AG08395 (cell line): ENCODE data around the gene TRAP1.
"Not testable (repeated sequence)": the region's sequence is repeated elsewhere in the genome, so short reads cannot be mapped to it uniquely, and the experiment has no call there.

Source experiments
- DNase-seq: peaks from one replicate; pipeline ENCODE4 v3.0.0; 2012; ENCODE audit warnings: mixed read lengths, low spot score

Gene TRAP1

GRCh38 chr16:3673201-3673600 is 44.1 kb downstream of the TRAP1 start:
- no peak for DNase-seq

DNA sequence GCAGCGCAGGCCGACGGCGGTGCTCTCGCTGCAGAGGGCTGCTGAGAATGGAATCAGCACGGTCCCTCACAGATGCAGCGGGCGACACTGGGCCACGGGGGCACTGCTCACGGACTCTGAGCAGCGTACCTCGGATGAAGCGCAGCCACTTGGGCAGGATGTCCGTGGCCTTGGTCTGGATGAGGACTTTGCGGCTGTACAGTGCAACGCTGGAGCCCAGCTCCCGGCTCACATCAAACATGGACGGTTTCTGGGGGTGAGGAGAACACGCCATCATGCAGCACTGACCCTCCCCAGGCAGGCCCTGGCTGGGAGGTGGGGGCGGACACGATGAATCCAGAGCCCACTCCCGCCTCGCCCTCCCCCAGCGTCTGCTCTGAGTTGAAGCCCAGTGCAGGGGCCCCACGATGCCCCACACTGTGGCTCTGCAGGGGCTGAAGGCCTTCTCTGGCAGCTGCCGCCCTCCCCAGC is 44.7 kb downstream of the TRAP1 start:
- no peak for DNase-seq

- no peak for DNase-seq
Observed at GRCh38 chr16:3671424-3671823, 45.9 kb downstream of the TRAP1 start.

DNA sequence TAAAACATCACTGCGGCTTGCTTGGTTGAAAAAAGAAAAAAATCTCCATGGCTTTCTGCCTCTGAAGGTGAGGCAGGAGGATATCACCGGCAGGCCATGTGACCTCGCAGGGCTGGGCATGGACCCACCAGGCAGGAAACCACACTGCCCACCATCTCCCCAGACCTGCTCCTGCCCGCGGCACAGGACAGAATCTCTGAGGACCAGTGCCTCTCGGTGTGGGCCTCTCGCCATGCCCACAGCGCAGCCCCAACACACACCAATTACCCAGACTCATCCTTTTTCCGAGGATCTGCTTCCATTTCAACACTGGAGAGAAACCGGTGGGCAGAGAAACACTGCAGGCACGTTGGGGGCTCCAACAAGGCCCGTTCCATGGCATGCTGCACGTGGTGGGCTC is 46.6 kb downstream of the TRAP1 start:
- DNase-seq, result no peak

DNA sequence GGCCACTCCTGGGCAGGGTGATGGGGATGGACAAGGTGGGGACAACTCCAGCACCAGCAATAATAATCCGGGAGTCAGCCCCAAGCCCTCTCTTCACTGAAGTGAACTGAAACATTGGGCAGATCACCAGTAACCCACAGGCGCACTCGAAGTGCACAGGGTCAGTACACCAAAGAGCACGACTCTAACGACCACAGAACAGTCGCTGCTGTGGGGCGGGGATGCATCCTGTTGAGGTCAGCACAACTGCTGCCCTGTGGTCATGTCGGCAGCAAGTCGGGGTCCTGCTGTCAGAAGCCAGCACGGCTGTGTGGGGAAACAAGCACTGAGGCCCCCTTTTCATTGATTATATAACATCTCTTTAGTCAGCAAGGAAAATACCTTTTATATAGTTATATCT is 48.2 kb downstream of the TRAP1 start:
- DNase-seq, result no peak

GRCh38 chr16:3668626-3669025 is 48.7 kb downstream of the TRAP1 start:
- DNase-seq, result no peak

DNA sequence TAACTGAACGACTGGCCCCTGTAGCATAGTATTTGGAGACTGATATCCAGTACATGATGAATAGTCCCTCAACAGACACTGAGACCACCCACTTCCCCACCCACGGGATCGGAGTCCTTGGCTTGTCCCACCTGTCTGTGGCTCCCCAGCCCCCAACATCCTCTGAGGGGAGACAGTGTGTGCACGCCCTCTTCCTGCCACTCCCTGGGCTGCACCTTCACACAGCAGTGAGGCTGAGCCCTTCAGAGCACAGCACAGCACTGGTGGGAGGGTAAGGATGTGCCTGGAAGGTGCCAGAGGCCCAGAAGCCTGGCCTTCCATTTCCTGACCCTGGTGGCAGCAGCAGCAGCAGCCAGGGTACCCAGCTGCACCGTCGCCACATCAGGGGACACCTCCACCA is 51.8 kb downstream of the TRAP1 start:
- DNase-seq, result no peak

GRCh38 chr16:3664187-3664896 is 53.0 kb downstream of the TRAP1 start:
- DNase-seq, result no peak

DNA sequence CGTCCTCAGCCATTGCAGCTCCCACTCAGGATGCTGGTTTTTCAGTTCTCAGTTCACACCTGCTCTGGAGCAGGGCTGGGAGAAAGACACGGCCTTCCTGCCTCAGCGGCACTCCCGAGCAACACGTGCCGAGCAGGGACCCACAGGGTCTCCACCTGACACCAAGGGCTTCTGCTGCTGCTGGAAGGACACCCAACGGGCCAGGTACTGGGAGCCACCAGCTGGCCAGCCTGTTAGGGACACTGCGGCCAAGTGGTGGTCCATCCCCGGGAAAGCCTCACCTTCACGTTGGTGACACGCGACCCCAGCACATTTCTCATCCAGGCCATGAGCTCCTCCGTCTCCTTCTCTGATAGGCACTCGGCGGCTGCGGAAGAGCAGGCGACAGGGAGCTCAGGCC is 54.7 kb downstream of the TRAP1 start:
- no peak for DNase-seq

DNA sequence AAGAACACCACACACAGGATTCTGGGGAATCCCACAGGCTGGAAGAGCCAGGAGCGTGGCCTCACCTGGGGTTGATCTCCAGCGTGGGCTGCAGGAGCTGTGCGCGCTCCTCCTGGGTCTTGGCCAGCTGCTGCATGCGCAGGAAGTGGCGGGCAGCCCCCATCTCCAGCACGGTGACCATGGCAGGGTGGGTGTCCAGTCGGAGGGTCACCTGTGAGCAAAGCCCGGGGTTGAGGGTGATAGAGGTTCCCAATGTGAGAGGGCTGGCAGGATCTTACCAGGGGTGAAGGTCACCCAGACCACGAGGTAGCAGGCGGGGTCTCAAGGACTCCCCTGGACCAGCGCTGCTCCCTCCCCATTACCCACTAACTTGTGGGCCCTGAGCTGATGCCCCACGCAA is 55.4 kb downstream of the TRAP1 start:
- no peak for DNase-seq

GRCh38 chr16:3661311-3661710 is 56.0 kb downstream of the TRAP1 start:
- DNase-seq, result no peak

DNA sequence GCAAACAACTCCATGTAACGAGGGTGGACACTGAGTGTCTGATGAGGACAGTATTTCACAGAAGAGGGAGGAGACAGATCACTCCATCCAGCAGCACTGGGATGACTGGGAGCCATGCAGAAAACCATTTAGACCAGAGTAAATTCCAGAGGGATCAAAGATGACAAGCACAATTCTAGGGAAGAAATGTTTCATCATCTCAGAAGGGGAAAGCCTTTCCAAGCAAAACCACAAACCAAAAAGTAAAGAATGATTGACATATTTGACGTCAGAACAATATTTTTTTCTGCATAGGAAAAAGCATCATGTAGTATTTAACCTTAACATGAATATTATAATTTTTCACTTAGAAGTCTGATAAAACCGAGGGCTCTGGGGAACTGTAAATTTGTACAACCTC is 58.1 kb downstream of the TRAP1 start:
- DNase-seq, result peak; percentile 45

- no peak for DNase-seq
Observed at GRCh38 chr16:3656491-3657468, 60.5 kb downstream of the TRAP1 start.

- DNase-seq, result not testable (repeated sequence)
Observed at GRCh38 chr16:3656160-3656490, 61.2 kb downstream of the TRAP1 start.

DNA sequence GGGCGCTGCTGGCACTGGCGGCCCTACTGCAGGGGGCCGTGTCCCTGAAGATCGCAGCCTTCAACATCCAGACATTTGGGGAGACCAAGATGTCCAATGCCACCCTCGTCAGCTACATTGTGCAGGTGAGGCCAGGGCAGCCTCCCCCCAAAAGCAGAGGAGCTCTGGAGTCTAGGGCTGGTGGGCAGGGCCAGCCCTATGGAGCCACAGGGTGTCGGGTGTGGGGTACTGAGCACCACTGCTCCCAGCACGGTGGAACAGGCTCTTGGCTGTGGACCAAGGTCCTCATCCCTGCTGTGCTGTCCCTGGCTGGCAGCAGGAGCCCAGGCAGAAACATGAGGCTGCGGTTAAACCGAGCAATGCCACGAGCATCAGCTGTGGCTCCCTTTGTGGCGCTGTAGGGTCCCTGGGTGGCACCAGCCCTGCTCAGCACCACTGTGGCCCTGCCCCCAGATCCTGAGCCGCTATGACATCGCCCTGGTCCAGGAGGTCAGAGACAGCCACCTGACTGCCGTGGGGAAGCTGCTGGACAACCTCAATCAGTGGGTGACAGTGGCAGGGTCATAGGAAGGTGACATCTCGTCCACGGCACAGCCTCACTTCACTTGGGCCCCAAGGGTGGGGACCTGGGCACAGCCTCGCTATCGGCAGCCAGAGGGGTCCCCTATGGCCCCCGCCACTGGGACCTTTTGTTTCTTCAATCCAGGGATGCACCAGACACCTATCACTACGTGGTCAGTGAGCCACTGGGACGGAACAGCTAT is 61.7 kb downstream of the TRAP1 start:
- DNase-seq, result no peak

GRCh38 chr16:3655030-3655395 is 62.3 kb downstream of the TRAP1 start:
- DNase-seq, result no peak

GRCh38 chr16:3654249-3654991 is 62.9 kb downstream of the TRAP1 start, which contains the start of gene DNASE1:
Gene DNASE1 (plus strand): TSS chr16:3654691. CDS start chr16:3655374, 683 bp downstream.
- DNase-seq, result peak; percentile 69

DNA sequence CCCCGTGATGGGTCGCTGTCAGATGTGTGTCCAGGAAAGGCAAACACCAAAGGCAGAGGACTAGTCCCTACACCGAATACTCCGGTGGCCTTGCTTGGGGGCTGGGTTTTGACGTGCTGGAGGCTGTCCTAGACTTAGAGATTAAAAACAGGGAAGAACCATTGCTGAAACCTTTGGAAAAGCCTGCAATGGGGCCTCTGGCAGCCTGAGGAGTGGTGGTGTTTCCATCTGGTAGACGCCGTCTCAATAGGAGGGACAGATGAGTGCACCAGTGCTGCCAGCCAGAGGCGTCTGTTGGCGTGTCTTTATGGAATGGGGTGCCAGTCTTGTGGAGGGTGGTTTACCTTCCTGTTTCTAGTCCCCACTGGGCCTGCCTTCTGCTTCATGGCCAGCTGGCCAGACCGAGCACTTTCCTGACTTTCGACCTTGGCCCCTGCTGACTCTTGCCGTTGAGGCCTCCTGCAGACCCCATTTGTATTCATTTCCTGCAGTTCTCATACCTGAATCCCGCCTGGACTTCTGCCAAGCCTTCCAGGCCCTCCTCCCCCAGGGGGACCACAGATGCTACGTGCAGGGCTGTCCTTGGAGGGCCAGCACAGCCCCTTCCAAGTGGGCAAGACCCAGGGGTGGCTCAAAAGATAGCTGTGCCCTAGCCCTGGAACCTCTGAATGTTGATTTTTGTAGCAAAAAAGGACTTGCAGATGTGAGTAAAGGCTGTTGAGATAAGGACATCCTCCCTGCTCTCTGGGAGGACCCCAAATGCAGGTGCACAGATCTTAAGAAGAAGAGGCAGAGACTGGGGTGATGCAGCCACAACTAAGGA is 64.7 kb downstream of the TRAP1 start:
- DNase-seq, result no peak

DNA sequence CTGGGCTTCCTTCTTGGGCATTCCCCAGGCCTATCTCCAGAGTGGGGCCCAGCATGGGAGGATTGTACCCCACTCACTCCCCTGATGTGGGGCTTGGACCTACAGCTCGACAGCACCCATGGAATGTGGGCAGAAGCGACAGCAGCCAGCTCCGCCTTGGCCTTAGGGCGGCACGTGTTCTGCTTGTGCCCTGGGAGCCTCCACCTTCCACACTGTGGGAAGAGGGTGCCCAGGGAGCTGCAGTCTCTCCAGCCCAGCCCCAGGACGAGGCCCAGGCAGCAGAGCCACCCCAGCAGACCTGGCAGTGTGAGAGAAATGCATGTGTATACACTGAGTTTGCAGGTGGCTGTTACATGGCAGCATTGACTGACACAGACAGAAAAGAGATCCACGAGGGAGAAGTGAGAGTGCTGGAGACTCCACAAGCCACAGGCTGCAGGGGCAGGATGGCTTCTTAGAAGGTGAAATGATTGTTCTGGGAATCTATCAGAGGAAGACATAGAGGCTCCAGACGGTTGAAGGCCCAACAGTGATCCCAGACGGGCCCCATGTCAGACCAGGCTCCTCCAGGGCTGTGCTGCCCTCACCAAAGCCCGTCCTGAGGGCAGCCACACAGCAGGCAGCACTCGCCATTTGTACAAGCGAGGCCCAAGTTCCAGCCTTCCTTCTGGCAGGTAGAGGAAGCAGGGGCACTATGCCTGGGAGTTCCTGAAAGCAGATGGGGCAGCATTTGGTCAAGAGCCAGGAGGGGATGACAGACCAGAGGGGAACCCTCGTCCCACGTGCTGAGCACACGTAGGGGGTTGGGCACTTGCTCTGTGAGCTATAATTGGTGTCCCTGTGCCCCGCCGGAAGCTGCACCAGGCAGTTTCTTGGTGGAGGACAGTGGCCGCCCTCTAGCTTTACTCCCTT is 65.6 kb downstream of the TRAP1 start:
- no peak for DNase-seq
